ENCODE data around the gene AIDA.
"Not testable (repeated sequence)": the region's sequence is repeated elsewhere in the genome, so short reads cannot be mapped to it uniquely, and the experiment has no call there.

The AIDA gene, protein sequence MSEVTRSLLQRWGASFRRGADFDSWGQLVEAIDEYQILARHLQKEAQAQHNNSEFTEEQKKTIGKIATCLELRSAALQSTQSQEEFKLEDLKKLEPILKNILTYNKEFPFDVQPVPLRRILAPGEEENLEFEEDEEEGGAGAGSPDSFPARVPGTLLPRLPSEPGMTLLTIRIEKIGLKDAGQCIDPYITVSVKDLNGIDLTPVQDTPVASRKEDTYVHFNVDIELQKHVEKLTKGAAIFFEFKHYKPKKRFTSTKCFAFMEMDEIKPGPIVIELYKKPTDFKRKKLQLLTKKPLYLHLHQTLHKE

DNA sequence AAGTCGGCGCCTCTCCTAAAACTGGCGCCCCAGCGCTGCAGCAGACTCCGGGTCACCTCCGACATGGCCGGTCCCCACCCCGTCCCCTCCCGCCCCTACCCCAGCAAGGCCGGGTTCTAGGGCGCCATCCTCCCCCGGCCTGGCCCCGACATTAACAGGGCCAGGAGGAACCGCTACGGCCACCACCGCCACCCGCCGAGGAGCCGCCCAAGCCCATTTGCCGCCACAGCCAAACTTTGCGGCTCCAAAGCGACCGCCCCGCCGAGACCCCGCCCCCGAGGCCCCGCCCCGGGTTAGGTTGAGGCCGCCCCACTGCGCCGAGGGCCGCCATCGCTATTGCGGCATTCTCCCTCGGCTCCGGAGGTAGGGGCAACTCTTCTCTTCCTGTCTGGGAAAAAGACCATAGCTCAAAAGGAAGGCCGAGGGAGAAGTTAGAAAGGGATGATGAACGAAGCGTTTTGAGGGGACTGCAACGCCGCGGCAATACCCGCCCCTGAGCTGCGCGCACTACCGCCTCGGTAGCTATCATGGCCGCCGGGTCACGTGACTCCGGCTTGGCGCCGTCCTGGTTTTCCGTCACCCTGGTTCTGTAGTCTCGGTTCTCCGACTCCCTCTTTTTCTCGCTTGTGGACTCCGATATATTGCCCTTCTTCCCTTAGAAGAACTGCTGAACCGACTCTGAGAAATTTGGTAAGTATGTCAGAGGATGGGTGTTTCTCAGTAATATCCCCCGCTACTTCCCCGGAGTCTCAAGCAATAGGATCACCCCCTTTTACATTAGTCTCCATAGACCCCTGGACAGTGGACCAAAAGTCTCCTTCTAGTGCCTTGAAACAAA is at the start of gene AIDA, which contains the start of gene BROX:
AIDA (minus strand) TSS at position 239 of the 838 bp plus-strand sequence; CDS start at position 65, 174 bp downstream.
BROX (plus strand) TSS at position 312 of the 838 bp plus-strand sequence. CDS start 3,136 bp downstream, outside the sequence.
- DNase-seq: peak; percentile 87

DNA sequence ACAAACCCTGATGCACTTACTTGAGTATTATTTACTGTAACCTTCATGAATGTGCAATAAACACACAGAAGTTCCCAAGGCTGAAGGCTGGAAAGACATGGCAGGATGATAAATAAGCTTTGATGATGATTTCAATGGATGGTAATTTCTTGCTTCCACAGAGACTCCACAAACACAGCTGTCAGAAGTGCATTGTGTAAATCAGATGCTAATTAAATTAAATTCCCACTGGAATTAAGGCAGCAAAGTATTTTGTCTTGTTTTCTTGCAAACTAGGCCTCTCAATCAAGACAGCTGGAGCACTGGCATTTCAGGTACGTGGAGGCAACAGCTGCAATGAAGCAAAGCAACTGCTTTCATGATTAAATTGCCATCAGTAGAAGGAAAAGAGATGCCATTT is 48.8 kb upstream of the AIDA start:
- DNase-seq: no peak

DNA sequence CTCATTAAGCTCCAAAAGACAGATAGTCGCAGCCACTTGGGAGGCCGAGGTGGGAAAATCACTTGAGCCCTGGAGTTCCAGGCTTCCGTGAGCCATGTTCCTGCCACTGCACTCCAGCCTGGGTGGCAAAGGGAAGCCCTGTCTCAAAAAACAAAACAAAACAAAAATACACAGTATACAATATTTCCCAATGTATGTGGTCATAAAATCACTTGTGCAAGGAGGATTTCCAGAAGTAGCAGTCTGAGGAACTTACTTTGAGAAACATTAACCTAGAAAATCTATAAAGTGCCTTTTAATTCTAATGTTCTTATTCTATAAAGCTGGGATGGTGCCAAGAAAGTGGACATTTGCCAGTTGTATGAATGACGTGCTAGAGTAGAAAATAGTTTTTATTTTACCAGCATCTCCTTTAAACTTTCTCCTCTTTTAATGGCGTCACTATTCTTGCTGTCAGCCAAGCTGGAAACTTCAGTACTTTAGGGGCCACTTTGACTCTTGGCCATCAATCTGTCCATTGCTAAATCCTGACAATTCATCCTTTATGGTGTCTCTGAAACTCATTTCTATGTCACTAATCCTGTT is 47.3 kb upstream of the AIDA start:
- DNase-seq: no peak

DNA sequence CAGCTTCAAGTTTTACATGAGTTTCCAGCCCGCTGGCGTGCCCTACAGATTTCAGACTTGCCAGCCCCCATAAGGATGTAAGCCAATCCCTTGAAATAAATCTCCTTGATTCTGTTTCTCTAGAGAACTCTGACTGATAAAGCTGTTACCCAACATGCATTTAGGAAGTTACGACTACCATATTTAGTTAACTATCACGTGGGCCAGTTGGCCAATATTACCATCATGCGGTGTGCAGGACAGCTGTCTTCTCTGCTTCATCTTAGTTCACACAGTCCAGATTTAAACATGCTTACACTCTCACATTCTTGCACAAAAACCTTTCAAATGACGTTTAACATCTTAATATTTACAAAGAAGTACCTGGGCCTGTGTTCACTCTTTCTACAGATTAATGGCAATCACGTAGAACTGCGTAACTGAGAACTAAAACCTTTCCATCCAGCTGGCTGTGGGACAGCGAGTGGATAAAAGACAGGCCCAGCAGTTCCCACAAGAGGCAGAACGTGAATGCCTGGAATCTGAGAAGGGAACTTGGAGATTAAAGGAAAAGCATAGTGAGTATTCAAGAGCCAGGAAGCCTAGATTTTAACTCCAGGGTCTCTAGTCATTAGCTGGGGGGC is 45.5 kb upstream of the AIDA start:
- DNase-seq: no peak

DNA sequence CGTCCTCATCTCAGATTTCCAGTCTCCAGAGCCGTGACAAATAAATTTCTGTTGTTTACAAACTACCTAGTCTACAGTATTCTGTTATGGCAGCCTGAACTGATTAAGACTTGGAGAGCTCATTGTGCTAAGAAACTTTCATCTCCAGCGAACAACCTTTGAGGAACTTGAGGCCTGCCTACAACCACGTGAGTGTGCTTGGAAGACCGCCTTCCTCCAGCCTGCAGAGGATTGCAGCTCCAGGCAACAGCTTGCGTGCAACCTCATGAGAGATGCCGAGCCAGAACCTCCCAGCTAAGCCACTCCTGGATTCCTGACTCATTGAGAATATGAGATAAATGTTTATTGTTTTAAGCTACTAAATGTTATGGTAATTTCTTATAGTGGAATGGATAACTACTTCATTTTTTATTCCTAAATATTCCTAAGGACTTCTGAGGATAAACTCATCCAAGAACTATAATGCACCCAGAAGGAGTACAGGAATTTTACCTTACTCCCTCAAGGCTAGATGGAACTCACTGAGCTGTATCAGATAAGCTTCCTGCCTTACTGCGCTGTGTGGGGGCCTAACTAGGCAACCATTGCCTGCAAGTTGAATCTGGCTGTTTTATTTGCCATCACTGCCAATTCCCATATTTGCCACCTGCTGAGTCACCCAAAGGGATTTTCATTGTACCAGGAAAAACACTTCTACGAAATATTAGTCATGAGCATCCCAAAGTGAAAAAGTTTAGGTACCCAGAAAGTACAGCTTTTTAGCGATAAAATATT is 42.3 kb upstream of the AIDA start:
- DNase-seq: no peak

DNA sequence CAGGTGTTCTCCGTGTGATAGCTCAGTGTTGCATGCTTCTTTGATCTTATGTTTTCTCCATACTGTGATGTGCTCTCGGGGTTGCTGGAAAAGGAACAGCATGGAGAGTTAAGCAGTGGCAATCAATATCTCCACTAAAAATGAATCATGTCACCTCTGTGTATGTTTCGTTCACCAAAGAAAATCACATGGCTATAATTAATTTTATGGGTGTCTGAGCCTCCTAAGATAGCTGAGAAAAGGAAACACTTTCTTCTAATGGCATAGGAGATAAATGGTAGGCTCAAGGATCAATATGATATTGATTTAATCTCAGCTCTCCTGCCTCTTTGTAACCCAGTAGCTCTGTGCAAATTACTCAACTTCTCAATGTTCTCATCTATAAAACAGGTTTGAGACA is 39.0 kb upstream of the AIDA start:
- DNase-seq: no peak

DNA sequence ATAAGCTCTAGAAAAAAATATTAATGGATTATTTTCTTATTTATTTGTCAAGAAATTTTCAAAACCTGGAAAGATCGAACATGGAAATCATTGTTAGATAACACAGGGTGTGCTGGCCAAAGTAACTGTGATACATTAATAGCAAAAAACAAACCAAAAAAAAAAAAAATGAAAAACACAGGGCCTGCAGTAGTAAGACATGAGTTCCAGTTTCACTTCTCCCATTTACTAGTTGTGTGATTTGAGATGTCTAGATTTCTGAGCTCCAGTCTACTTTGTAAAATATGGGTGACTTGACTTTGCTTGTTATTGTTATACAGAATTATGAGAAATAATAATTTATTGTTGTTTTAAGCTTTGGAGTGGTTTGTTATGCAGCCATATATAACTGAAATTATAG is 38.4 kb upstream of the AIDA start:
- no peak for DNase-seq

DNA sequence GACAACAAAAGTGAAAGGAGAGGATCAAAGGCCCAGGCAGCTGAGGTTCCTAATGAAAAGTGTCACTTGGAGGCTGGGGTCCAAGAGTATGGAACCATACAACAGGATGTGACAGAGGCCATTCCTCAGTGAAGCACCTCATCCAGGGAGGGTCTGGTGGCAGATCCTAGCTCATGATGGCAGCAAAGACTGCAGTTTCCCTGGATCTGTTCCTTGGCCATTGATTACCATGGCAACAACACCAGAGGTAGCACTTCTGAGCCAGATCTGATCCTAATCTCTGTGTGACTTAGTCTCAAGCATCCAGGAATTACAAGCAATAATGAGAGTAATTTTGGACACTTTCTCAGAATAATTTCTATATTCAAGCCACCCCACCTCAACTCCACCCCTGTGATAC is 37.6 kb upstream of the AIDA start:
- no peak for DNase-seq

DNA sequence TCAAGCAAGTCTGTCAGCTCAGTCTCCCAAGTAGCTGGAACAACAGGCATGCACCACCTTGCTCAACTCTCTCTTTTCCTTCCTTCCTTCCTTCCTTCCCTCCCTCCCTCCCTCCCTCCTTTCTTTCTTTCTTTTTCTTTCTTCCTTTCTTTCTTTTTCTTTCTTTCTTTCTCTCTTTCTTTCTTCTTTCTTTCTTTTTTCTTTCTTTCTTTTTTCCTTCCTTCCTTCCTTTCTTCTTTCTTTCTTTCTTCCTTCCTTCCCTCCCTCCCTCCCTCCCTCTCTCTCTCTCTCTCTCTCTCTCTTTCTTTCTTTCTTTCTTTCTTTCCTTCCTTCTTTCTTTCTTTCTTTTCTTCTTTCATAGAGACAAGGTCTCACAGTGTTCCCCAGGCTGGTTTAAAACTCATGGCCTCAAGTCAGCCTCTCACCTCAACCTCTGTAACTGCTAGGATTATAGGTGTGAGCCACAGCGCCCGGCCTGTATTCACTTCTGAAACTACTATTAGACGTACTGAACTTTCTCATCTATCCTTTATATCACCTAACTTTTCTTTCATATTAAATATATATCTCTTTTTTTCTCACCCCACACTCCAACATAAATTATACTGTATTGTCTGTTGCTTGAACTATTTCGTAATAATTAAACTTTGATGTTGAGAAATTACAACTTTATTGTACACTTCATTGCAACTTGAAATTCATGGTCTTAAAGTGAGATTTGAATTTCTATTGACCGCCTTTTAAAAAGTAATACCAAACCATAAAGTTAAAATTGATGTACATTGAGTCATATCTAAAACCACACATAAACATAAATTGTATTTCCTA is 29.6 kb upstream of the AIDA start:
- not testable (repeated sequence) for DNase-seq

DNA sequence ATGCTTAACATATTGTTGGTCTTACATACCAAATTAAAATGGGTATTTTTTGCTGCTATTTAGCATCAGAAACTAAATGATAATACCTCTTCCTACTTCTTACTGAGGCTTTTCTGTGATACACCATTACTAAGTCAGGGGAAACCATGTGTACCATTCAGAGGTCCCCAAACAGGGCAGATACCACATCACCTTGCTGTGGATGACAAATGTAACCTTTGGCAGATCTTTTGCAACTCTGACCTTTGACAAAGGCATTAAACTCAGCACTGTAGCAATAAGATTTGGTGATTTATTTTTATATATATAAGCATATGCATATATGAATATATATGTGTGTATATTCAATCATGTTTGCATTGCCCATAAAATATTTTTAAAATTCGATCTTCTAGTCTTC is 27.6 kb upstream of the AIDA start:
- no peak for DNase-seq

DNA sequence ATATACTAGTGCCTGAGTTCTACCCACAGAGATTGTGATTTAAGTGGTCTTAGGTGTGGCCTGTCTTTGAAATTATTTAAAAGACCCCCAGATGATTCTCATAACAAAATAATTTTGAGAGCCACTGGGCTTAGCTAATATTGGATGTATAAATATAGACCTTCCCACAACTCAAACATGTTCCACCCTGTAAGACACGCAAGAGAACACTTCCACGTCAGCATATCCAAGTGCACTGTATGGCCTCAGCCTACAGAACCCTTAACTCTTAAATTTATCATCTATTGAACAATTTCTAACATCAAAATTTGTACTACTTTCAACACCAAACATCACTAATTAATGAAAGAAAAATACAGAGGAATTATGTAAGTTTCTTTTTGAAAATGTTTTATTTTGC is 27.2 kb upstream of the AIDA start:
- DNase-seq: no peak

DNA sequence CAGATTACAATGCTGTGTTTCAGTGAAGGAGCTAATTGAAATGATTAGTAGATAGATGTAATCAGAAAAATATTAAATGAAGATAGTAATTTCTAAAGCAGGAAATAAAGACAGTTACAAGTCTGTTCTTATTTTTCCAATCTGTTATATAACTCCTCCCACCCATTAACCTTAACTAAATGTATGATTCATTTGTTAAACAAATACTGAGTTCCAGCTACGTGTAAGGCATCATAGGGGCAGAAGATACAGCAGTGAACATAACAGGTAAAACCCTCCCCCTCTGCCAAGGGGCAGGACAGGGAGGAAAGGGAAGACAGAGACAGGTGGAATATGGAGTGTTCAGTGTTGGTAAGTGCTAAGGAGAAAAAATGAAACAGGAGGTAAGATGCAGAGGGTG is 24.7 kb upstream of the AIDA start, which contains the start of gene FAM177B:
FAM177B (plus strand) TSS at position 231 of the 400 bp plus-strand sequence. CDS start 9,344 bp downstream, outside the sequence.
- DNase-seq: no peak

DNA sequence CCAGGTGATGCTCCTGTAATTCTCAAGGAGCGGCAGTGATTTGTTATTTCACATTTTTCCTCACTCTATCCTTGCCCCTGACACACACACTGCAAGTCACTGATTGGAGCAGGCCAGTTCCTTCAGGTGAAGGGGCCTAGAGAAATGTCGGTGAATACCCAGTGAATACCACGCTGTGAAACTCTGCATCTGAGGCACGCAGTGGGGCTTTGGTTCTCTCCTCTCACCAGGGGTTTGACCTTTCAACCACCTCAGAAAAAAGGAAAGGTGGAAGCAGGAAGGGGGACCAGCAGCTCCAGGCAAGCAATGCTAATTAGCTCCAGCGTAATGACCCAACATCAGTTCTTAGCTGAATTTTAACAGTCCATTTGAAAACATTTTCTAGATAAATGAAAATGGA is 24.2 kb upstream of the AIDA start:
- DNase-seq: no peak

DNA sequence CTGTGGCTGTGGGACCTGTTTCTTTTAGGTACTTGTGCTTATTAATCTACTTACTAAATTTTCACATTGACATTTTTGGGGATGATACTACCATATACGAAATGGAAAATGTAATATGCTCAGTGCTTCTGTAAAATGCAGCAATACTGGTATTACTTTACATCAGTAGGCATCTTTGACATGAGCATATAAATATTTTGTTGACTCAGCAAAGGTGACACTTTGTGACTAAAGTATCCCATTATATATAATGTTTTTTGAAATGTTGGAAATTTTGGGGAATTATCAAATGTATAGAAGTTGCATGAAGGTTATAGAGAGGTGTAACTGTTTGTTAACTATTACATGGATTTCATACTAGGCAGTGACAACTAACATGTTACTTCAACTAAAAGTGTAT is 22.4 kb upstream of the AIDA start:
- DNase-seq: no peak

DNA sequence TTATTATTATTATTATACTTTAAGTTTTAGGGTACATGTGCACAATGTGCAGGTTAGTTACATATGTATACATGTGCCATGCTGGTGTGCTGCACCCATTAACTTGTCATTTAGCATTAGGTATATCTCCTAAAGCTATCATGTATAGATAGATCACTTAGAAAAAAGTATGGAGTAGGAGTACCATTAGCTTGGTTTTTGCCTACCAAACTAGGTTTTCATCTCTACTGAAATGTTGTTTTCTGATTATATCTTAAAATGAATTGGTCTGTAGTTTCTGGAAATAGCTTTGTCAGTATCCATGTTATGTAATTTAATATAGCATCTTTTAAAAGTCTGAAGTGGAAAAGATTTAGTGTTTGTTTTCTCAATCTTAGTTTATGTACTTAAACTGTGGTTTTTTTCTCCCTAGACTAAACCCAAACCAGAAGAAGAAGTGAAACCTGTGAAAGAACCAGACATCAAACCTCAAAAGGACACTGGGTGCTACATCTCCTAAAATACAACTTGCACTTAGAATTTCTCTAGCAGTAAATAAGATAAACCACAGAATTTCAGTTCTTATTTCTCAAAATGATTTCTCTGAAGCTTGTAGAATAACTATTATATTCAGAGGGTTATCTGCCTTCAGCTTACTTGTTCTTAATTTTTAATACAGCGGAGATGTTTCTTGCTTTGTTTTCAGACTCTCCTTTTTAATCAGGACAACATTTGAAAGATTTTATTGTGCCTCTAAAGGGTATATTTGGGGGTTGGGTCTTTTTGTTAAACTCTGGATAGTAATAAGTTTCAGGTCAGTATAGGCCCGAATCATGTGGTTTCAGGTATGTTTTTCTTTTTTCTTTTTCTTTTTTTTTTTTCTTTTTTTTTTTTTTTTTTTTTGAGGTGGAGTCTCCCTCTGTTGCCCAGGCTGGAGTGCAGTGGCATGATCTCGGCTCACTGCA is 20.2 kb upstream of the AIDA start:
- no peak for DNase-seq

DNA sequence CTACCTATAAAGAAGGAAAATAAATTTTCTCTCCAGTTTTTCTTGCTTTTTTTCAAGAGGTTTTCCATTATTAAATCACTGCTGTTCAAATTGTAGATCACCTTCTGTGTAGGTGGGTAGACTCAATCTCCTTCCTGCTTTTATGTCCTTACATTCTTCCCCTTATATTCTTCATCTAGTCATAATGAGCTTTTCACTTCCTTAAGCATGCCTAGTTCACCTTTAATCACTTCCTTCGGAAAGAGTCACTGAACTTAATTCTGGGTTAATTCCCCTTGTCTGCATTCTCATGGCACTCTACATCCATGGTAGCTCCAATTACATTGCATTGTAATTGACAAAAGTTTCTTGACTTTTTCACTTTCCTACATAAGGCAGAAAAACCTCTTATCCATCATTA is 18.6 kb upstream of the AIDA start:
- no peak for DNase-seq

DNA sequence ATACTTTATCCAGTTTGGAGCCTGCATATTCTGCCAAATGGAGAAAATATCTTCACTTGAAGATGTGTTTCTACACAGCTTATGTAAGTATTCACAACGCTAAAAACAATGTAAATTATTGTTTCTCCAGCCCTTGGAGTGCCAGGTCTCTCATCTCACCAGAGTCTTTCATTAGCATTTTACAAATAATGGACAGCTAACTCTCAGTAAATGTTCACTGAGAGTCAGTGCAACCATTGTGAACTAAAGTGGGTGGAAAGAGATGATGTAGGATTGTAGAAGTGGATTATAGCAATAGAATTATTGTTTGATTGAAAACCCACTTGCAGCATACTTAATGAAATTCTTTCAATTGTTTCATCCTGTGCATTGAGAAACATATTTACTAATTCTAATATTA is 16.5 kb upstream of the AIDA start:
- no peak for DNase-seq

DNA sequence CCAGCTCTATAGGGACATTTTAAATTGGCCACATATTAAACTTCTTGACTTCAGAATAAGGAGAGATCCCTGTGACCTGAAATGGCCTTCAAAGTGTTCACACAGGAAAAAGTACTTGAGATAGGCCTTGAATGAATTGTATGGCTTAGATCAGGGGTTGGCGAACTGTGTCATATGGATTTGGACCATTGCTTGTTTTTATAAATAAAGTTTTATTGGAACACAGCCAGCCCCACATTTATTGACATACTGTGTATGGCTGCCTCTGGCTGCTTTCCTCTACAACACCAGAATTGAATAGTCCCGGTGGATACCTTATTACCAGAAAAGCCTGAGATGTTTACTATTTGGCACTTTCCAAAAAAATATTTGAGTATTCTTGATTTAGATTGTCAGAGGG is 4.1 kb upstream of the AIDA start:
- DNase-seq: no peak

DNA sequence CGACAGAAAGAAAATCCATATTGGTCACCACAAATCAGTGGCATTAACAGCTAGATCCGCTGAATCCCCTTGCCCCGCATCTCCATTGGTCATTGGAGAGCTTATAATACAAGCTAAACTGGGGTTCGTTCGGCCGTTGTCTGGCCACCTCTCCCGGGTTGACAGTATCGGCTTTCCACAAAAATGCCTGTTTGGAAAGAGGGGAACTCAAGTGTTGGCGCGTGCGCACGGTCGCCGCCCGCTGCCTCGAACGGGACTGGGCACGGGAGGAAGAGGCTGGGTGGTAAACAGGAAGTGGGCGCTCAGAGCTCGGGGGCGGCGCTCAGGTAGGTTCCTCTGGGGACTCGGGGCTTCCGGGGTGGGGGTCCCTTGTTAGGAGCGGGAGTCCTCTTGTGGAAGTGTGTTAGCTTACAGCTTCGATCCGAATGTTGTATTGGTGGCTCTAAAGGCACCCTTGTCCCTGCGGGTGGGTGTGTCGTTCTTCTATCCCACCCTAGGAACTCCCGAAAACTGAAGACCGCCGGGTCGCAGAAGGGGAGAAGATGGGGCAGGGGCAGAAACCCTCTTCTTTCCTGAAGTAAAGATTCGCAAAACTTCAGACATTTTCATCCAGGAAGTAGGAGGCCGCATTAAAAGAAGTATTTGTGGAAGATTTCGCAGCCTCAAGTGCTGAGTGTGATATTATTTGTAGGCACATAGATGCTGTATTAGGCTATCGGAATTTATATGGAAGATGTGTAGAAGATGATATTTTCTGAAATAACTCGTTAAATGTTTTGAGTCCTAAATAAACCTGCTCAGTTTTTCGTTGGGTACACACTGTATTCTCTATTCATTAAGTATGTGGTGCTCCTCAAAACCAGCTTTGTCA is 1.0 kb upstream of the AIDA start:
- peak; percentile 92 for DNase-seq

Measured in NCI-H1694 treated with DMSO at 0.1 percent for 48 hours (cell line).